ENCODE measurements around the gene RHNO1.

GRCh38 chr12:2886768-2887450, 9.9 kb downstream of the RHNO1 start:
- TF ChIP-seq THRA (CRISPR knock-in tag; IDR thresholded peaks at IDR 0.05; ENCODE audit: borderline replicate concordance) (no peak), SP1 (IDR thresholded peaks at IDR 0.05) (no peak), SP1 (CRISPR knock-in tag; IDR thresholded peaks at IDR 0.05) (no peak), CREBL2 (CRISPR knock-in tag; IDR thresholded peaks at IDR 0.05; ENCODE audit: borderline replicate concordance) (no peak), MAFF (IDR thresholded peaks at IDR 0.05; ENCODE audit: low read depth, low read length) (no peak), JUND (CRISPR knock-in tag; IDR thresholded peaks at IDR 0.05) (no peak), MED8 (CRISPR knock-in tag; IDR thresholded peaks at IDR 0.05; ENCODE audit: insufficient replicate concordance) (no peak), ZNF24 (IDR thresholded peaks at IDR 0.05) (no peak), ZKSCAN8 (CRISPR knock-in tag; IDR thresholded peaks at IDR 0.05; ENCODE audit: borderline replicate concordance) (no peak), RFXAP (CRISPR knock-in tag; IDR thresholded peaks at IDR 0.05; ENCODE audit: borderline replicate concordance) (no peak), FIP1L1 (IDR thresholded peaks at IDR 0.05; ENCODE audit: borderline replicate concordance, insufficient read depth, low read depth, low read length) (no peak), ZNF274 (CRISPR knock-in tag; IDR thresholded peaks at IDR 0.05) (no peak)
- TF ChIP-seq, protein P1, sequence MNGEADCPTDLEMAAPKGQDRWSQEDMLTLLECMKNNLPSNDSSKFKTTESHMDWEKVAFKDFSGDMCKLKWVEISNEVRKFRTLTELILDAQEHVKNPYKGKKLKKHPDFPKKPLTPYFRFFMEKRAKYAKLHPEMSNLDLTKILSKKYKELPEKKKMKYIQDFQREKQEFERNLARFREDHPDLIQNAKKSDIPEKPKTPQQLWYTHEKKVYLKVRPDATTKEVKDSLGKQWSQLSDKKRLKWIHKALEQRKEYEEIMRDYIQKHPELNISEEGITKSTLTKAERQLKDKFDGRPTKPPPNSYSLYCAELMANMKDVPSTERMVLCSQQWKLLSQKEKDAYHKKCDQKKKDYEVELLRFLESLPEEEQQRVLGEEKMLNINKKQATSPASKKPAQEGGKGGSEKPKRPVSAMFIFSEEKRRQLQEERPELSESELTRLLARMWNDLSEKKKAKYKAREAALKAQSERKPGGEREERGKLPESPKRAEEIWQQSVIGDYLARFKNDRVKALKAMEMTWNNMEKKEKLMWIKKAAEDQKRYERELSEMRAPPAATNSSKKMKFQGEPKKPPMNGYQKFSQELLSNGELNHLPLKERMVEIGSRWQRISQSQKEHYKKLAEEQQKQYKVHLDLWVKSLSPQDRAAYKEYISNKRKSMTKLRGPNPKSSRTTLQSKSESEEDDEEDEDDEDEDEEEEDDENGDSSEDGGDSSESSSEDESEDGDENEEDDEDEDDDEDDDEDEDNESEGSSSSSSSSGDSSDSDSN (CRISPR knock-in tag; IDR thresholded peaks at IDR 0.05) = no peak
- TF ChIP-seq, protein P2, sequence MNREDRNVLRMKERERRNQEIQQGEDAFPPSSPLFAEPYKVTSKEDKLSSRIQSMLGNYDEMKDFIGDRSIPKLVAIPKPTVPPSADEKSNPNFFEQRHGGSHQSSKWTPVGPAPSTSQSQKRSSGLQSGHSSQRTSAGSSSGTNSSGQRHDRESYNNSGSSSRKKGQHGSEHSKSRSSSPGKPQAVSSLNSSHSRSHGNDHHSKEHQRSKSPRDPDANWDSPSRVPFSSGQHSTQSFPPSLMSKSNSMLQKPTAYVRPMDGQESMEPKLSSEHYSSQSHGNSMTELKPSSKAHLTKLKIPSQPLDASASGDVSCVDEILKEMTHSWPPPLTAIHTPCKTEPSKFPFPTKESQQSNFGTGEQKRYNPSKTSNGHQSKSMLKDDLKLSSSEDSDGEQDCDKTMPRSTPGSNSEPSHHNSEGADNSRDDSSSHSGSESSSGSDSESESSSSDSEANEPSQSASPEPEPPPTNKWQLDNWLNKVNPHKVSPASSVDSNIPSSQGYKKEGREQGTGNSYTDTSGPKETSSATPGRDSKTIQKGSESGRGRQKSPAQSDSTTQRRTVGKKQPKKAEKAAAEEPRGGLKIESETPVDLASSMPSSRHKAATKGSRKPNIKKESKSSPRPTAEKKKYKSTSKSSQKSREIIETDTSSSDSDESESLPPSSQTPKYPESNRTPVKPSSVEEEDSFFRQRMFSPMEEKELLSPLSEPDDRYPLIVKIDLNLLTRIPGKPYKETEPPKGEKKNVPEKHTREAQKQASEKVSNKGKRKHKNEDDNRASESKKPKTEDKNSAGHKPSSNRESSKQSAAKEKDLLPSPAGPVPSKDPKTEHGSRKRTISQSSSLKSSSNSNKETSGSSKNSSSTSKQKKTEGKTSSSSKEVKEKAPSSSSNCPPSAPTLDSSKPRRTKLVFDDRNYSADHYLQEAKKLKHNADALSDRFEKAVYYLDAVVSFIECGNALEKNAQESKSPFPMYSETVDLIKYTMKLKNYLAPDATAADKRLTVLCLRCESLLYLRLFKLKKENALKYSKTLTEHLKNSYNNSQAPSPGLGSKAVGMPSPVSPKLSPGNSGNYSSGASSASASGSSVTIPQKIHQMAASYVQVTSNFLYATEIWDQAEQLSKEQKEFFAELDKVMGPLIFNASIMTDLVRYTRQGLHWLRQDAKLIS (CRISPR knock-in tag; IDR thresholded peaks at IDR 0.05) = no peak
